ENCODE data around the gene PDAP1. TPM values are rescaled to one million over a fixed set of nuclear protein-coding genes. Genes with fewer than 3 reads are reported as not detected.

The PDAP1 gene
- total and polyA plus RNA-seq, 9 donors, result 31.1 to 155 (median 83.9) TPM

GRCh38 chr7:99371376-99371920 lies 36.9 kb downstream of the PDAP1 start:
- Histone ChIP-seq H3K4me1 (ENCODE audit: insufficient read depth) (peaks cover 5% of the 10 kb centered on the region), H3K27me3 (no peaks in the 10 kb centered on the region), H3K4me3 (no peak overlapping the region), H3K36me3 (no peaks in the 10 kb centered on the region), H3K27ac (no peak overlapping the region), H3K9me3 (no peaks in the 10 kb centered on the region)
- TF ChIP-seq EP300 (IDR thresholded peaks at IDR 0.05), result no peak
- no peak for TF ChIP-seq CTCF (IDR thresholded peaks at IDR 0.05)
- no peak for TF ChIP-seq POLR2A (IDR thresholded peaks at IDR 0.05)
- intact Hi-C loops (cut with DNase I), result no loop called here
- 85 to 87% (median 86%) methylated on average over 11 of the region's 11 CpGs for WGBS, 3 donors
- DNase-seq, result no peak

- H3K4me3 ChIP-seq, result no peak overlapping the region
- intact Hi-C loops (cut with DNase I), result no loop called here
- H3K27ac ChIP-seq, result no peak overlapping the region
- DNase-seq, result no peak
- 25 to 27% (median 26%) methylated on average over 9 of the region's 9 CpGs for WGBS, 3 donors
- TF ChIP-seq POLR2A (IDR thresholded peaks at IDR 0.05), result no peak
- TF ChIP-seq EP300 (IDR thresholded peaks at IDR 0.05), result no peak
- H3K4me1 ChIP-seq (ENCODE audit: insufficient read depth), result peaks cover 4% of the 10 kb centered on the region
- H3K36me3 ChIP-seq, result no peaks in the 10 kb centered on the region
- H3K9me3 ChIP-seq, result no peaks in the 10 kb centered on the region
- no peaks in the 10 kb centered on the region for H3K27me3 ChIP-seq
These were observed 38.5 kb downstream of the PDAP1 start for GRCh38 chr7:99369767-99370391.

GRCh38 chr7:99368750-99369389 lies 39.5 kb downstream of the PDAP1 start:
- no peaks in the 10 kb centered on the region for H3K9me3 ChIP-seq
- no peak for DNase-seq
- TF ChIP-seq EP300 (IDR thresholded peaks at IDR 0.05), result no peak
- TF ChIP-seq CTCF (IDR thresholded peaks at IDR 0.05), result no peak
- no peak for TF ChIP-seq POLR2A (IDR thresholded peaks at IDR 0.05)
- no peaks in the 10 kb centered on the region for H3K36me3 ChIP-seq
- WGBS, 3 donors, result 92 to 96% (median 95%) methylated on average over 13 of the region's 13 CpGs
- intact Hi-C loops (cut with DNase I), result no loop called here
- H3K4me1 ChIP-seq (ENCODE audit: insufficient read depth), result peaks cover 4% of the 10 kb centered on the region
- H3K27me3 ChIP-seq, result no peaks in the 10 kb centered on the region
- H3K4me3 ChIP-seq, result no peak overlapping the region
- H3K27ac ChIP-seq, result no peak overlapping the region

- intact Hi-C loops (cut with DNase I), result no loop called here
- WGBS, 3 donors, result 81 to 83% (median 83%) methylated on average over 11 of the region's 11 CpGs
- no peak overlapping the region for H3K27ac ChIP-seq
- no peaks in the 10 kb centered on the region for H3K36me3 ChIP-seq
- H3K4me3 ChIP-seq, result no peak overlapping the region
- H3K4me1 ChIP-seq (ENCODE audit: insufficient read depth), result no peaks in the 10 kb centered on the region
- DNase-seq, result no peak
- no peak for TF ChIP-seq EP300 (IDR thresholded peaks at IDR 0.05)
- no peak for TF ChIP-seq CTCF (IDR thresholded peaks at IDR 0.05)
- TF ChIP-seq POLR2A (IDR thresholded peaks at IDR 0.05), result no peak
- H3K27me3 ChIP-seq, result no peaks in the 10 kb centered on the region
- H3K9me3 ChIP-seq, result no peaks in the 10 kb centered on the region
These were observed 41.8 kb downstream of the PDAP1 start for GRCh38 chr7:99366646-99367045.
